Tibial nerve (tissue), 4 donors: ENCODE data around the gene COPB2. TPM values are rescaled to one million over a fixed set of nuclear protein-coding genes. Genes with fewer than 3 reads are reported as not detected.

ENCODE experiments used
- DNase-seq, 2 donors: peaks; one replicate each; pipeline ENCODE4 v3.0.0-alpha.2; 2019; ENCODE audit warnings: low spot score in 2 of 2
- H3K27ac ChIP-seq, 4 donors: fragments of 200-600 bp; sonication (generic) in 3 of 4; one replicate each; pipeline ENCODE4 v1.5.1; 2017 to 2019; ENCODE audit warnings: mild to moderate bottlenecking in 1 of 4
- H3K27me3 ChIP-seq, 2 donors: fragments of 200-600 bp; sonication (generic) in 1 of 2; one replicate each; pipeline versions ENCODE4 v1.5.1 to v1.6.0; 2017 to 2019
- H3K36me3 ChIP-seq, 3 donors: fragments of 200-600 bp; sonication (generic); one replicate each; pipeline ENCODE4 v1.5.1; 2018 to 2019
- H3K4me1 ChIP-seq, 4 donors: fragments of 200-600 bp; sonication (generic) in 3 of 4; one replicate each; pipeline ENCODE4 v1.5.1; 2017 to 2019
- H3K4me3 ChIP-seq, 4 donors: fragments of 200-600 bp; sonication (generic) in 3 of 4; one replicate each; pipeline ENCODE4 v1.5.1; 2017 to 2019; ENCODE audit warnings: mild to moderate bottlenecking in 1 of 4, moderate library complexity in 1 of 4
- H3K9me3 ChIP-seq, 4 donors: fragments of 200-600 bp; sonication (generic) in 3 of 4; one replicate each; pipeline ENCODE4 v1.5.1; 2017 to 2019
- EP300 ChIP-seq, 2 donors: sonication (generic); formaldehyde crosslinking; IDR thresholded peaks; one replicate each; pipeline ENCODE4 v1.6.1; 2017; ENCODE audit warnings: antibody characterized with exemption in 2 of 2, mild to moderate bottlenecking in 1 of 2
- POLR2A ChIP-seq, 2 donors: fragments of 450-650 bp; IDR thresholded peaks; one replicate each; pipeline ENCODE4 v1.6.1; 2017; ENCODE audit warnings: antibody characterized with exemption in 2 of 2, mild to moderate bottlenecking in 2 of 2, moderate library complexity in 2 of 2
- WGBS, 2 donors: methylation state at CpG; one replicate each; pipeline ENCODE4 v1.1.5; 2018; 5-methylcytosine and 5-hydroxymethylcytosine counted together
- total RNA-seq, 4 donors: library from RNA; depleted of rRNA; stranded (reverse); fragments of >200 nt; gene quantifications; one replicate each; pipeline ENCODE4 v1.1.0, GENCODE V29; 2016
- TF ChIP-seq, protein P1 (sequence below), 5 experiments: fragments of 200-600 bp in 3 of 5; fragments of 450-650 bp in 2 of 5; sonication (generic) in 3 of 5; IDR thresholded peaks; one replicate each; pipeline ENCODE4 v1.5.1; 2016 to 2019; ENCODE audit warnings: antibody characterized with exemption in 5 of 5, mild to moderate bottlenecking in 3 of 5, moderate library complexity in 2 of 5

COPB2 gene
- total RNA-seq, 4 donors from 2014 or later: 59.1 to 72.4 (median 66.0) TPM

DNA sequence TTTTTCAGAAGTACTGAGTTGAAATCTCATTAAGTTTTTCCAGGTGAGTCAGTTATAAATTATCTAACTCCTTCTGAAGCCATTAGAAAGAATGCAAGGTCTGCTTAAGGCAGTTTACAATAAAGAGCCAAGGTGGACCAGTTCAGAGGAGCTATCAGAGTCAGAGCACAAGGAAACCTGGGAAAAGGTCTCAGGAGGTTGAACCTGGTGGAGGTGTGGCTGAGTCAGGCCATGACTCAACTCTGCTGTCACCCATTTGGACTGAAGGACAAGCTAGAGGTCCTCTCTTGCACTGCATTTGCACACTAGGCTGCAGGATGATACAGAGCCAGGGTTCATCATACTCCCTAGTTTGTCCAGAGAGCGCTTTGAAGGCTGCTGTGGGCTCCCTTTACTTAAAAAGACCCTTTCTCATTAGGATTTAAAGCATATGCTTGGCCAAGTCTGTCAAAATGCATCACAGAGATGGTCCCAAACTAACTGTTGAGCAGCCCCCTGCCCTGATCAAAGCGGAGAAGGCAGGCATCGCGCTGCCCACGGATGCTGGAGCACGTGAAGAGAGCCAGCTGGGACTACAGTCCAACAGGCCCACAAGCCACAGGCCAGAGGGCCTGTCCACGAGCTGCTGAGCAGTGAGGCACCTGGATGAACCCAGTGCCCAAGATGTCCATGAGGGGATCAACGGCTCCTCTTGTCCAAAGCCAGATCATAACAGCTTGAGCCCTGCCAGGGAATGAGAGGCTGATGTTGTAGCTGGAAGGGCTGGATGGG is 71.6 kb downstream of the COPB2 start:
- no peaks in the 10 kb centered on the region for H3K4me1 ChIP-seq
- H3K9me3 ChIP-seq: no peaks in the 10 kb centered on the region
- TF ChIP-seq EP300 (IDR thresholded peaks at IDR 0.05) (no peak), POLR2A (IDR thresholded peaks at IDR 0.05) (no peak)
- TF ChIP-seq, protein P1, sequence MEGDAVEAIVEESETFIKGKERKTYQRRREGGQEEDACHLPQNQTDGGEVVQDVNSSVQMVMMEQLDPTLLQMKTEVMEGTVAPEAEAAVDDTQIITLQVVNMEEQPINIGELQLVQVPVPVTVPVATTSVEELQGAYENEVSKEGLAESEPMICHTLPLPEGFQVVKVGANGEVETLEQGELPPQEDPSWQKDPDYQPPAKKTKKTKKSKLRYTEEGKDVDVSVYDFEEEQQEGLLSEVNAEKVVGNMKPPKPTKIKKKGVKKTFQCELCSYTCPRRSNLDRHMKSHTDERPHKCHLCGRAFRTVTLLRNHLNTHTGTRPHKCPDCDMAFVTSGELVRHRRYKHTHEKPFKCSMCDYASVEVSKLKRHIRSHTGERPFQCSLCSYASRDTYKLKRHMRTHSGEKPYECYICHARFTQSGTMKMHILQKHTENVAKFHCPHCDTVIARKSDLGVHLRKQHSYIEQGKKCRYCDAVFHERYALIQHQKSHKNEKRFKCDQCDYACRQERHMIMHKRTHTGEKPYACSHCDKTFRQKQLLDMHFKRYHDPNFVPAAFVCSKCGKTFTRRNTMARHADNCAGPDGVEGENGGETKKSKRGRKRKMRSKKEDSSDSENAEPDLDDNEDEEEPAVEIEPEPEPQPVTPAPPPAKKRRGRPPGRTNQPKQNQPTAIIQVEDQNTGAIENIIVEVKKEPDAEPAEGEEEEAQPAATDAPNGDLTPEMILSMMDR (IDR thresholded peaks at IDR 0.05): no peak
- H3K27me3 ChIP-seq: peaks cover 0 to 6% of the 10 kb centered on the region in 2 donors
- DNase-seq: no peak
- 86 to 89% methylated on average over 8 of the region's 8 CpGs for WGBS, 2 donors
- no peak overlapping the region for H3K27ac ChIP-seq
- H3K36me3 ChIP-seq: no peaks in the 10 kb centered on the region
- H3K4me3 ChIP-seq: no peak overlapping the region

DNA sequence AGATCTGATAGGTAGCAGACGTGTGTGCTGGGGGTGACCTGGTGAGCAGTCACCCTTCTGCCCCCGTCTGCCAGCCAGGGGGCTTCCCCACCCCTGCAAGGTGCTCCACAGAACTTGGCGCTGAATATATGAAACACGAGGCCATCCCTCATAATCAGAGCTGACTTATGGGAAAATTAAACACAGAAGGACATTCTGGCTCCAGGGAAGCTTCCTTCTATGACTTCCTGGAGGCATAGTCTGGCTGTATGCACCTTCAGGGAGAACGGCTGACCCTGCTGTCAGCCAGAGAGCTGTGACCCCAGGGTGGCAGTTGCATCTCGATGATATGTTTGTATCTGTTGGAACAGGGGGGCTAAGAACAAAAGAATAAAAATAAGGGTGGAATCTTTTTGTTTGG is 72.2 kb downstream of the COPB2 start:
- no peak for DNase-seq
- H3K9me3 ChIP-seq: no peaks in the 10 kb centered on the region
- H3K27ac ChIP-seq: no peak overlapping the region
- no peak overlapping the region for H3K4me3 ChIP-seq
- TF ChIP-seq POLR2A (IDR thresholded peaks at IDR 0.05) (no peak), EP300 (IDR thresholded peaks at IDR 0.05) (no peak)
- no peaks in the 10 kb centered on the region for H3K4me1 ChIP-seq
- peaks cover 0 to 6% of the 10 kb centered on the region in 2 donors for H3K27me3 ChIP-seq
- no peaks in the 10 kb centered on the region for H3K36me3 ChIP-seq
- WGBS, 2 donors: 63 to 68% methylated on average over 6 of the region's 6 CpGs

DNA sequence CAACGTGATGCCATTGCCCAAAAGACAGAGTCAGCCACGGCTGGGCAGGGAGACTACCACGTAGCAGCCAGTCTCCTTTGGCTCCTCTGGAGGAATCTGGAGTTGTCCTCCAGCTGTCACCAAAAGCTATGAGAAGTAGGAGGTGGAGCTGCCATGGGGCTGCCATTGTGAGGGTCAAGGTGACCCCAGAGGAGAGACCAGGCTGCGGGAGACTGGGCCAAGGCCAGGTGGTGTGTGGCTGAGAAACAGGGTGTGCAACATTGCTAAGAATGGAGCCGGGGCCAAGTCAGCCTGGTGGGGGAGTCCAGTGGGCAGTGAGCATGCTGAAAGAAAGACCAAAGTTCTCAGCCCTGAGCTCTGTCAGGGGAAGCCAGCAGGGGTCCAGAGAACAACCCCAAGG is 75.5 kb downstream of the COPB2 start:
- 83 to 86% methylated on average over 5 of the region's 5 CpGs for WGBS, 2 donors
- Histone ChIP-seq H3K27ac (no peak overlapping the region), H3K27me3 (peaks cover 0 to 6% of the 10 kb centered on the region in 2 donors), H3K36me3 (no peaks in the 10 kb centered on the region), H3K9me3 (no peaks in the 10 kb centered on the region), H3K4me3 (no peak overlapping the region), H3K4me1 (no peaks in the 10 kb centered on the region)
- TF ChIP-seq, protein P1 (IDR thresholded peaks at IDR 0.05): no peak
- TF ChIP-seq POLR2A (IDR thresholded peaks at IDR 0.05) (no peak), EP300 (IDR thresholded peaks at IDR 0.05) (no peak)
- DNase-seq: no peak

DNA sequence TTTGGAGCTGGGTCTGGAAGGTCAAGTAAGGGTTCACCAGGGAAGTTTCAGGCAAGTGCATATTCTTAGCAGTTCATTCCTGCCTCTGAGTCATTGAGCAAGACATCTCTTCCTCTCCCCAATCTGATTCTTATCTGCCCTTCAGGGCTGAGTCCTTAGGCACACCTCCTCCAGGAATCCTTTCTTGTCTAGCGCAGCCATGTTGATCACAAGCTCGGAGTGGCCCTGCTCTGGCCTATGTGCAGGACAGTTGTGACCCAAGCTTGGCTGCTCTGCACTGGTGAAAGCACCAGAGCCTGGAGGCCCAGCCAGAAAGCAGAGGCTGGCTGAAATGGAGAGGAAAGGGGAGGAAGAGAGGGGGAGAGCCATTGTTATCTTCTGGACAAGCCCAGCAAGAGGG is 76.5 kb downstream of the COPB2 start:
- no peak for TF ChIP-seq POLR2A (IDR thresholded peaks at IDR 0.05)
- TF ChIP-seq EP300 (IDR thresholded peaks at IDR 0.05): no peak
- TF ChIP-seq, protein P1 (IDR thresholded peaks at IDR 0.05): no peak
- H3K27ac ChIP-seq: no peak overlapping the region
- WGBS, 2 donors: 89 to 92% methylated on average over 2 of the region's 2 CpGs
- peaks cover 0 to 6% of the 10 kb centered on the region in 2 donors for H3K27me3 ChIP-seq
- no peaks in the 10 kb centered on the region for H3K4me1 ChIP-seq
- no peaks in the 10 kb centered on the region for H3K36me3 ChIP-seq
- H3K4me3 ChIP-seq: no peak overlapping the region
- DNase-seq: no peak
- H3K9me3 ChIP-seq: no peaks in the 10 kb centered on the region

DNA sequence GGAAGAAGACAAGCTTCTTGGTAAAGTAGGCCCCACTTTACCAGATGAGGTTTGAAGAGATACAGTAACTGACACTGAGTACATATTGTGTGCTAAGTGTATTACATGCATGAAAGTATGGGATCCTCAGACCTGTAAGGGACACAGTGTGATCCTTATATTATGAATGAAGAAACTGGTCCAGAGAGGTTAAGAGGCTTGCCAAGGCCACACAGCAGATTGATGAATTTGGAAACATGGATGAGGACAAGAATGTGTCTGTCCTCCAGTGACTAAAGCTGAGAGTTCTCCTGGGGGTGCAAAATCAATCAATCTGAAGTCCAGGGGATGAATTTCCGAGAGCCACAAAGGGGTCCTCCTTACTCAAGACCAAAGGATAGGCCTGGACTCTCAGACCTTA is 77.0 kb downstream of the COPB2 start:
- no peak for TF ChIP-seq POLR2A (IDR thresholded peaks at IDR 0.05)
- no peak for TF ChIP-seq EP300 (IDR thresholded peaks at IDR 0.05)
- TF ChIP-seq, protein P1 (IDR thresholded peaks at IDR 0.05): no peak
- Histone ChIP-seq H3K4me1 (no peaks in the 10 kb centered on the region), H3K9me3 (no peaks in the 10 kb centered on the region), H3K27ac (no peak overlapping the region), H3K36me3 (no peaks in the 10 kb centered on the region), H3K27me3 (peaks cover 0 to 6% of the 10 kb centered on the region in 2 donors), H3K4me3 (no peak overlapping the region)
- WGBS, 2 donors: 77 to 92% methylated on average over 1 of the region's 1 CpG
- no peak for DNase-seq
